Peyer's patch (tissue), 4 donors: ENCODE results near the gene MIOS. TPM values are rescaled to one million over a fixed set of nuclear protein-coding genes. Genes with fewer than 3 reads are reported as not detected.

Source experiments
- DNase-seq, 3 donors: peaks; one replicate each; pipeline ENCODE4 v3.0.0-alpha.2; 2017 to 2019
- H3K27ac ChIP-seq, 4 donors: fragments of 200-600 bp; sonication (generic); one replicate each; pipeline ENCODE4 v1.5.1; 2016 to 2019
- H3K27me3 ChIP-seq, 2 donors: fragments of 200-600 bp; sonication (generic); one replicate each; pipeline ENCODE4 v1.5.1; 2019
- H3K36me3 ChIP-seq, 3 donors: fragments of 200-600 bp; sonication (generic); one replicate each; pipeline ENCODE4 v1.5.1; 2016 to 2019
- H3K4me1 ChIP-seq, 4 donors: fragments of 200-600 bp; sonication (generic); one replicate each; pipeline ENCODE4 v1.5.1; 2016 to 2019
- H3K4me3 ChIP-seq, 4 donors: fragments of 200-600 bp; sonication (generic); 1 replicate in 3 of 4; 2 replicates in 1 of 4; pipeline ENCODE4 v1.5.1; 2016 to 2019; ENCODE audit warnings: mild to moderate bottlenecking in 1 of 4
- H3K9me3 ChIP-seq, 4 donors: fragments of 200-600 bp; sonication (generic); one replicate each; pipeline ENCODE4 v1.5.1; 2016 to 2019; ENCODE audit warnings: mild to moderate bottlenecking in 1 of 4
- POLR2A ChIP-seq, 2 donors: fragments of 450-650 bp; IDR thresholded peaks; one replicate each; pipeline ENCODE4 v1.5.1; 2017; ENCODE audit warnings: antibody characterized with exemption in 2 of 2, mild to moderate bottlenecking in 2 of 2, moderate library complexity in 2 of 2
- total RNA-seq, 4 donors: library from RNA; depleted of rRNA; stranded (reverse); fragments of >200 nt; gene quantifications; one replicate each; pipeline ENCODE4 v1.1.0, GENCODE V29; 2016
- TF ChIP-seq, protein P1 (sequence below), 6 experiments: fragments of 450-650 bp in 4 of 6; fragments of 200-600 bp in 2 of 6; sonication (generic) in 1 of 6; IDR thresholded peaks; one replicate each; pipeline ENCODE4 v1.5.1; 2017 to 2019; ENCODE audit warnings: antibody characterized with exemption in 6 of 6, mild to moderate bottlenecking in 3 of 6, moderate library complexity in 1 of 6

The MIOS gene
- total RNA-seq, 4 donors from 2014 or later, result 17.1 to 42.9 (median 26.8) TPM

DNA sequence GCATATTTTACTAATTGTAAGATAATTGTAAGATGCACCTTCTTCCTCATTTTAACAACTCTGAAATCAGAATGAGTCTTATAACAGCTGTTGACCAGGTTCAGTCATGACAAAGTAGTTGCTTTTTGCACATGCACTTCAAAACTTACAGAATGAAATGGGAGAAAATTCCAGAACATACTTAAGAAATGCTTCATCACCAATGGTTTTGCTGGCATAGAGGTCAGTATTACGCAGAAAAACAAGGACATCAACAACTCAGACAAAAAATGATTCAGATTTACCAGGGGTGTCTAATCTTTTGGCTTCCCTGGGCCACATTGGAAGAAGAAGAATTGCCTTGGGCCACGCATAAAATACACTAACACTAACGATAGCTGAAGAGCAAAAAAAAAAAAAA, 44.3 kb upstream of the MIOS start:
- Histone ChIP-seq H3K27me3 (no peaks in the 10 kb centered on the region), H3K4me1 (no peaks in the 10 kb centered on the region), H3K27ac (no peak overlapping the region), H3K9me3 (no peaks in the 10 kb centered on the region), H3K36me3 (no peaks in the 10 kb centered on the region), H3K4me3 (no peak overlapping the region)
- no peak for DNase-seq
- TF ChIP-seq, protein P1, sequence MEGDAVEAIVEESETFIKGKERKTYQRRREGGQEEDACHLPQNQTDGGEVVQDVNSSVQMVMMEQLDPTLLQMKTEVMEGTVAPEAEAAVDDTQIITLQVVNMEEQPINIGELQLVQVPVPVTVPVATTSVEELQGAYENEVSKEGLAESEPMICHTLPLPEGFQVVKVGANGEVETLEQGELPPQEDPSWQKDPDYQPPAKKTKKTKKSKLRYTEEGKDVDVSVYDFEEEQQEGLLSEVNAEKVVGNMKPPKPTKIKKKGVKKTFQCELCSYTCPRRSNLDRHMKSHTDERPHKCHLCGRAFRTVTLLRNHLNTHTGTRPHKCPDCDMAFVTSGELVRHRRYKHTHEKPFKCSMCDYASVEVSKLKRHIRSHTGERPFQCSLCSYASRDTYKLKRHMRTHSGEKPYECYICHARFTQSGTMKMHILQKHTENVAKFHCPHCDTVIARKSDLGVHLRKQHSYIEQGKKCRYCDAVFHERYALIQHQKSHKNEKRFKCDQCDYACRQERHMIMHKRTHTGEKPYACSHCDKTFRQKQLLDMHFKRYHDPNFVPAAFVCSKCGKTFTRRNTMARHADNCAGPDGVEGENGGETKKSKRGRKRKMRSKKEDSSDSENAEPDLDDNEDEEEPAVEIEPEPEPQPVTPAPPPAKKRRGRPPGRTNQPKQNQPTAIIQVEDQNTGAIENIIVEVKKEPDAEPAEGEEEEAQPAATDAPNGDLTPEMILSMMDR (IDR thresholded peaks at IDR 0.05), result no peak
- TF ChIP-seq POLR2A (IDR thresholded peaks at IDR 0.05), result no peak

DNA sequence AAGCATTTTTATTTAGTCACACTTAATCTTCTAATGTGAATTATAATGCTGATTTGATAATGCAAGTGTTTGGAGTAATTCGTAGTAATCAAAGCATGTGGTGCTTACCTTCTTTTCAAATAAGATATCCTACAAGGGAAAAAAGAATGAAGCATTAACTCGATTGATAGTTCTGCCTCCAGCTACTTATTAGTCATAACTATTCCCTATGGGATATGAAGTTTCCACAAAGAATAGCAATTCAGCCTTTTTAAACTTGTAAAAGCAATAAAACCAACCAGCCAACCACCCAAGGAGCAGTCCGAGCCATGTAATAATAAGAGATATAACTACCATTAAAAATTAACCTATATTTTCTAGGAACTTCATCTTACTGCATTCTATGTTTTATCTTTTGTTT, 42.6 kb upstream of the MIOS start:
- Histone ChIP-seq H3K4me3 (no peak overlapping the region), H3K27ac (no peak overlapping the region), H3K4me1 (no peaks in the 10 kb centered on the region), H3K36me3 (no peaks in the 10 kb centered on the region), H3K9me3 (no peaks in the 10 kb centered on the region), H3K27me3 (no peaks in the 10 kb centered on the region)
- TF ChIP-seq, protein P1 (IDR thresholded peaks at IDR 0.05), result no peak
- no peak for TF ChIP-seq POLR2A (IDR thresholded peaks at IDR 0.05)
- DNase-seq, result no peak

DNA sequence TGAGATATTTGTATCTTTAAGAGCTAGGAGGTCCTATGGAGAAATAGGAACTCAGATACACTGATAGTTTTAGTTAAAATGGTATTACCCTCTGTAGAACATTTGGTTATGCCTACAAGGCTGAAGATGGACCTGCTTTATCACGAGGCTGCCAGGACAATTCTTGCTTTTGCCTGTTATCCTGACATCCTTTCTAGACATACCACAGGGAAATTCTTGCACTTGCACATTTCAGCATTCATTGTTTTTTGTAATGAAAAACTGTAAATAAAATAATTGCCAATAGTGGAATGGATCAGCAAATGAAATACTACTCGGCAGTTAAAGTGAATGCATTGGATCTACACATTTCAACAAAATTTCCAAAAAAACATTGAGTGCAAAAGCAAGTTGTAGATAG, 40.7 kb upstream of the MIOS start:
- no peaks in the 10 kb centered on the region for H3K27me3 ChIP-seq
- no peak overlapping the region for H3K4me3 ChIP-seq
- H3K27ac ChIP-seq, result no peak overlapping the region
- no peak for DNase-seq
- no peaks in the 10 kb centered on the region for H3K4me1 ChIP-seq
- no peak for TF ChIP-seq POLR2A (IDR thresholded peaks at IDR 0.05)
- TF ChIP-seq, protein P1 (IDR thresholded peaks at IDR 0.05), result no peak
- no peaks in the 10 kb centered on the region for H3K9me3 ChIP-seq
- no peaks in the 10 kb centered on the region for H3K36me3 ChIP-seq

DNA sequence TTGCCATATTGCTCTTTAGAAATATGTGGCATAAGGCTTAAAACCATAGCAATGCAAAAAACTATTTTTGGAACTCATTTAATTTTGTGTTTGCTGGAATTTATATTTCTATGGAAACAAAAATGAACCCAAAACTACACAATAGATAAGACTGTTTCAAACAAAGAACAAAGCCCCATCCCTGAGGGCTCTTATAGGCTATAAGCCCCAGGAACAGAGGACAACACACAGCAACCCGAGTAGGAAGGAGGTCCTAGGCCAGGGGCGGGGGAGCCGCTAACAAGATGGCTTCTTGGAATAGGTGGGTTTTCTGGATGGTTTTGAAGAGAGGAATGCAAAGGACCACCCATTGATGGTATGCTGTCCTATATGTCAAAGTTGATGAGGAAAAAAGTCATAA, 39.6 kb upstream of the MIOS start:
- Histone ChIP-seq H3K27ac (no peak overlapping the region), H3K27me3 (no peaks in the 10 kb centered on the region), H3K9me3 (no peaks in the 10 kb centered on the region), H3K36me3 (no peaks in the 10 kb centered on the region), H3K4me3 (no peak overlapping the region), H3K4me1 (no peaks in the 10 kb centered on the region)
- no peak for DNase-seq
- TF ChIP-seq, protein P1 (IDR thresholded peaks at IDR 0.05), result no peak
- TF ChIP-seq POLR2A (IDR thresholded peaks at IDR 0.05), result no peak

GRCh38 chr7:7529328-7529727, 37.4 kb upstream of the MIOS start:
- TF ChIP-seq, protein P1 (IDR thresholded peaks at IDR 0.05), result no peak
- no peak for TF ChIP-seq POLR2A (IDR thresholded peaks at IDR 0.05)
- Histone ChIP-seq H3K4me3 (no peak overlapping the region), H3K27ac (no peak overlapping the region), H3K4me1 (no peaks in the 10 kb centered on the region), H3K36me3 (no peaks in the 10 kb centered on the region), H3K27me3 (no peaks in the 10 kb centered on the region), H3K9me3 (no peaks in the 10 kb centered on the region)
- DNase-seq, result no peak

DNA sequence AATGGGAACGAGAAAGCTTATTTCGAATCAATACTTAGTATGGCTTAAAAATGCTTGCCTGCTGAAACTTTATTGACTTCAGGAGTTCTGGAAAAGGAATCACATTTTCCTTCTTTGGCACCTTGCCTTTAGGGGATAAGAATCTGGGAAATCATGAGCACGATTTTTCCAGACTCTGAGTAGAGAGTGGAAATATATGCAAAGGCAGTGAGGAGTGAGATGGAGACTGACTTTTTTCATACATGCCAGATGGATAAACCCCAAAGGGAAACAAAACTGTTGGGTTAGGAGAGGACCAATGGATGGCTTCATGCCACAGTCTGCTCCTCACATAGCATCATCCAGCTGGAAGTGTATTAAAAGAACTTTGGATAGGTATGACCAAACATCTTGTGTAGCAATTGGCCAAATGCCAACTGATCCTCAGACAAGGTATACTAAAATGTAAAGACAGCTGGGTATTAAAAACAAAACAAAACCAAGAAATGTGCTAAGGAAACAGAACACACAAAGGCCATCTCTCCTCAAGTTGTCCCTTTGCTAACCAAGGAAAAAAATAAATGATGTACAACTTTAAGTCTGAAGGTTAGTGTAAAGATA, 32.8 kb upstream of the MIOS start:
- TF ChIP-seq POLR2A (IDR thresholded peaks at IDR 0.05), result no peak
- TF ChIP-seq, protein P1 (IDR thresholded peaks at IDR 0.05), result no peak
- Histone ChIP-seq H3K4me3 (no peak overlapping the region), H3K4me1 (no peaks in the 10 kb centered on the region), H3K27me3 (no peaks in the 10 kb centered on the region), H3K36me3 (no peaks in the 10 kb centered on the region), H3K9me3 (no peaks in the 10 kb centered on the region), H3K27ac (no peak overlapping the region)
- DNase-seq, result no peak
